NCI-H460 (cell line): ENCODE data around the gene ST6GALNAC3. TPM values are rescaled to one million over a fixed set of nuclear protein-coding genes. Genes with fewer than 3 reads are reported as not detected.
A peak's percentile ranks its signal among the peaks of the same experiment; 100 is the strongest.
"Not testable (repeated sequence)": the region's sequence is repeated elsewhere in the genome, so short reads cannot be mapped to it uniquely, and the experiment has no call there.

Experiments
- DNase-seq: peaks from one replicate; pipeline ENCODE4 v3.0.0-alpha.2; 2016; ENCODE audit warnings: low read depth; ENCODE audit errors: extremely low read depth
- polyA plus RNA-seq: library from polyadenylated mRNA; depleted of rRNA; stranded (reverse); fragments of >200 nt; gene quantifications from 2 replicates; pipeline ENCODE4 v1.2.3, GENCODE V29; 2014; cell fraction: nucleus; rRNA removed
- total RNA-seq: library from RNA; depleted of rRNA; stranded (reverse); fragments of >200 nt; shearing (Covaris generic); gene quantifications from 2 replicates; pipeline ENCODE4 v1.2.3, GENCODE V29; 2014; rRNA removed

The ST6GALNAC3 gene
- total RNA-seq, result 0.67 and 0.87 TPM in 2 replicates
- polyA plus RNA-seq, result 0.74 and 3.2 TPM in 2 replicates

GRCh38 chr1:76074321-76075187 lies at the start of gene ST6GALNAC3:
ST6GALNAC3 (plus strand) TSS chr1:76074746.
- peak; percentile 43 for DNase-seq

- DNase-seq, result no peak
Measured at GRCh38 chr1:76027341-76027740, 47.2 kb upstream of the ST6GALNAC3 start.

GRCh38 chr1:76029331-76029730 lies 45.2 kb upstream of the ST6GALNAC3 start:
- no peak for DNase-seq

GRCh38 chr1:76031496-76031895 lies 43.0 kb upstream of the ST6GALNAC3 start:
- DNase-seq, result no peak

- no peak for DNase-seq
Measured at GRCh38 chr1:76033800-76034475, 40.6 kb upstream of the ST6GALNAC3 start.

GRCh38 chr1:76035053-76035452 lies 39.5 kb upstream of the ST6GALNAC3 start:
- peak; percentile 16 for DNase-seq

GRCh38 chr1:76037324-76037723 lies 37.2 kb upstream of the ST6GALNAC3 start:
- no peak for DNase-seq

- no peak for DNase-seq
Measured at GRCh38 chr1:76038287-76039004, 36.1 kb upstream of the ST6GALNAC3 start.

- no peak for DNase-seq
Measured at GRCh38 chr1:76046149-76046548, 28.4 kb upstream of the ST6GALNAC3 start.

GRCh38 chr1:76048219-76048618 lies 26.3 kb upstream of the ST6GALNAC3 start:
- DNase-seq, result no peak

- DNase-seq, result no peak
Measured at GRCh38 chr1:76048926-76049325, 25.6 kb upstream of the ST6GALNAC3 start.

- no peak for DNase-seq
Measured at GRCh38 chr1:76049498-76049897, 25.0 kb upstream of the ST6GALNAC3 start.

GRCh38 chr1:76050073-76050472 lies 24.5 kb upstream of the ST6GALNAC3 start:
- DNase-seq, result not testable (repeated sequence)

GRCh38 chr1:76053021-76053420 lies 21.5 kb upstream of the ST6GALNAC3 start:
- no peak for DNase-seq

- no peak for DNase-seq
Measured at GRCh38 chr1:76054359-76054758, 20.2 kb upstream of the ST6GALNAC3 start.

GRCh38 chr1:76055987-76056386 lies 18.6 kb upstream of the ST6GALNAC3 start:
- no peak for DNase-seq

GRCh38 chr1:76059451-76059850 lies 15.1 kb upstream of the ST6GALNAC3 start:
- peak; percentile 20 for DNase-seq

- DNase-seq, result no peak
Measured at GRCh38 chr1:76065270-76065669, 9.3 kb upstream of the ST6GALNAC3 start.

GRCh38 chr1:76066394-76066793 lies 8.2 kb upstream of the ST6GALNAC3 start:
- DNase-seq, result no peak

- DNase-seq, result no peak
Measured at GRCh38 chr1:76068542-76068941, 6.0 kb upstream of the ST6GALNAC3 start.

GRCh38 chr1:76068953-76069561 lies 5.5 kb upstream of the ST6GALNAC3 start:
- no peak for DNase-seq
